Spleen (tissue), 11 donors: Measurements from ENCODE around the gene IMP4. TPM values are rescaled to one million over a fixed set of nuclear protein-coding genes. Genes with fewer than 3 reads are reported as not detected.

ENCODE experiments used
- DNase-seq: peaks from one replicate; pipeline ENCODE4 v3.0.0-alpha.2; 2020
- H3K27ac ChIP-seq, 8 donors: fragments of 200-600 bp; sonication (generic) in 7 of 8; 1 replicate in 4 of 8; 2 replicates in 4 of 8; pipeline versions ENCODE4 v1.5.0 to v1.8.0; 2016 to 2021; ENCODE audit warnings: inconsistent platforms in 4 of 8, mild to moderate bottlenecking in 4 of 8, moderate library complexity in 1 of 8
- H3K27me3 ChIP-seq, 7 donors: fragments of 200-600 bp; sonication (generic) in 6 of 7; replicated peaks in 1 of 7; 1 replicate in 4 of 7; 2 replicates in 3 of 7; pipeline versions ENCODE4 v1.5.0 to v1.8.0; 2016 to 2021; ENCODE audit warnings: inconsistent platforms in 3 of 7, mild to moderate bottlenecking in 1 of 7
- H3K36me3 ChIP-seq, 6 donors: fragments of 200-600 bp; sonication (generic) in 5 of 6; 1 replicate in 4 of 6; 2 replicates in 2 of 6; pipeline versions ENCODE4 v1.5.0 to v1.8.0; 2016 to 2021; ENCODE audit warnings: inconsistent platforms in 2 of 6
- H3K4me1 ChIP-seq, 6 donors: fragments of 200-600 bp; sonication (generic) in 5 of 6; 1 replicate in 3 of 6; 2 replicates in 3 of 6; pipeline versions ENCODE4 v1.5.0 to v1.8.0; 2016 to 2021; ENCODE audit warnings: inconsistent platforms in 3 of 6
- H3K4me3 ChIP-seq, 8 donors: fragments of 200-600 bp; sonication (generic) in 7 of 8; 1 replicate in 4 of 8; 2 replicates in 4 of 8; pipeline versions ENCODE4 v1.5.0 to v1.8.0; 2016 to 2021; ENCODE audit warnings: inconsistent platforms in 4 of 8, mild to moderate bottlenecking in 4 of 8, moderate library complexity in 2 of 8
- H3K9me3 ChIP-seq, 8 donors: fragments of 200-600 bp; sonication (generic) in 7 of 8; 1 replicate in 4 of 8; 2 replicates in 4 of 8; pipeline versions ENCODE4 v1.5.0 to v1.8.0; 2016 to 2021; ENCODE audit warnings: inconsistent platforms in 4 of 8
- CTCF ChIP-seq, 11 experiments: fragments of 200-600 bp in 7 of 11; fragments of 450-650 bp in 4 of 11; sonication (generic) in 4 of 11; IDR thresholded peaks in 8 of 11; conservative IDR thresholded peaks in 3 of 11; 1 replicate in 7 of 11; 2 replicates in 4 of 11; pipeline versions ENCODE4 v1.4.0 to v1.8.0; 2016 to 2021; ENCODE audit warnings: antibody characterized with exemption in 11 of 11, inconsistent platforms in 4 of 11, mild to moderate bottlenecking in 1 of 11
- POLR2A ChIP-seq, 3 donors: fragments of 450-650 bp; IDR thresholded peaks; one replicate each; pipeline ENCODE4 v1.5.1; 2017; ENCODE audit warnings: antibody characterized with exemption in 3 of 3, mild to moderate bottlenecking in 1 of 3
- POLR2AphosphoS5 ChIP-seq, 3 donors: sonication (generic); formaldehyde crosslinking; IDR thresholded peaks; one replicate each; pipeline ENCODE4 v1.5.1; 2017; ENCODE audit warnings: antibody characterized with exemption in 3 of 3
- WGBS, 5 donors: extraction: QIAGEN DNeasy Blood & Tissue Kit in 3 of 5; methylation state at CpG; one replicate each; pipeline versions ENCODE4 v1.1.5 to v1.1.7; 2013 to 2018; 5-methylcytosine and 5-hydroxymethylcytosine counted together
- intact Hi-C: fragments of 100-400 bp; cut with DNase I; formaldehyde crosslinking; loops from one replicate; pipeline ENCODE4 v1.15.0; 2023; ENCODE audit warnings: low total_unique reads
- polyA plus RNA-seq, 3 donors: library from polyadenylated mRNA; stranded (reverse); fragments of 200-250 nt; gene quantifications; one replicate each; pipeline ENCODE4 v1.2.1, GENCODE V29; 2013
- total RNA-seq, 7 donors: library from RNA; depleted of rRNA in 3 of 7; stranded (reverse); fragments of >200 nt in 3 of 7; fragmentation: NEBNext Ultra II Directional in 4 of 7; extraction: Animal tissue kit (Norgen Biotek cat#: 25700) in 4 of 7; gene quantifications; one replicate each; pipeline versions ENCODE4 v1.1.0 to v1.2.1, GENCODE V29; 2016 to 2021
- donor health status: healthy with polysubstance abuse.
- donor health status: DM: no; HTN: no; CAD: no; lungs with moderate emphysema.
- donor health status: DM: no; HTN: no; CAD: no.
- donor health status: Bipolar disorder and iron deficiency.
- donor health status: healthy.
- donor health status: DM: no; HTN: no; CAD: no.
- donor health status: DM: yes; HTN: yes; CAD: no.

IMP4 gene
- total and polyA plus RNA-seq, 10 donors = 50.2 to 85.0 (median 66.7) TPM

- WGBS, 5 donors = 91 to 96% (median 93%) methylated on average over 19 of the region's 19 CpGs
- Histone ChIP-seq H3K36me3 (peaks cover 0 to 80% (median 15%) of the 10 kb centered on the region in 6 donors), H3K9me3 (no peaks in the 10 kb centered on the region), H3K27ac (peak overlapping the region in 7 of 8 donors; percentile 10 to 98 (median 60)), H3K4me1 (peaks cover 18 to 100% (median 83%) of the 10 kb centered on the region in 6 donors), H3K4me3 (peak overlapping the region in 2 of 8 donors; percentile 98 to 100), H3K27me3 (no peaks in the 10 kb centered on the region)
- DNase-seq = no peak
- intact Hi-C loops = no loop called here
- no peak for TF ChIP-seq POLR2AphosphoS5 (IDR thresholded peaks at IDR 0.05)
- no peak for TF ChIP-seq CTCF (IDR thresholded peaks at IDR 0.05 in 8 of 11, conservative IDR thresholded peaks at IDR 0.05 in 3 of 11)
- no peak for TF ChIP-seq POLR2A (IDR thresholded peaks at IDR 0.05)
Observed at GRCh38 chr2:130375291-130376266, 32.9 kb downstream of the IMP4 start.

- H3K27me3 ChIP-seq = no peaks in the 10 kb centered on the region
- TF ChIP-seq POLR2A (IDR thresholded peaks at IDR 0.05) = no peak
- peak in 2 of 3 donors; percentile 38 to 43 for TF ChIP-seq POLR2AphosphoS5 (IDR thresholded peaks at IDR 0.05)
- TF ChIP-seq CTCF (IDR thresholded peaks at IDR 0.05 in 8 of 11, conservative IDR thresholded peaks at IDR 0.05 in 3 of 11) = peak in 1 of 11 experiments; percentile 22
- no peak for DNase-seq
- H3K27ac ChIP-seq = peak overlapping the region; percentile 11 to 98 (median 64)
- peak overlapping the region in 2 of 8 donors; percentile 9 to 42 for H3K4me3 ChIP-seq
- peaks cover 0 to 85% (median 15%) of the 10 kb centered on the region in 6 donors for H3K36me3 ChIP-seq
- WGBS, 5 donors = 52 to 65% (median 58%) methylated on average over 11 of the region's 11 CpGs
- H3K4me1 ChIP-seq = peaks cover 7 to 100% (median 82%) of the 10 kb centered on the region in 6 donors
- intact Hi-C loops = no loop called here
- no peaks in the 10 kb centered on the region for H3K9me3 ChIP-seq
Observed at GRCh38 chr2:130376433-130377293, 34.0 kb downstream of the IMP4 start.

GRCh38 chr2:130377491-130377890, 34.8 kb downstream of the IMP4 start:
- peaks cover 6 to 100% (median 80%) of the 10 kb centered on the region in 6 donors for H3K4me1 ChIP-seq
- peak overlapping the region in 1 of 8 donors; percentile 42 for H3K4me3 ChIP-seq
- H3K36me3 ChIP-seq = peaks cover 0 to 93% (median 15%) of the 10 kb centered on the region in 6 donors
- intact Hi-C loops = no loop called here
- no peak for DNase-seq
- H3K27ac ChIP-seq = peak overlapping the region in 5 of 8 donors; percentile 55 to 98 (median 95)
- WGBS, 5 donors = 84 to 97% (median 95%) methylated on average over 5 of the region's 5 CpGs
- no peak for TF ChIP-seq POLR2A (IDR thresholded peaks at IDR 0.05)
- TF ChIP-seq POLR2AphosphoS5 (IDR thresholded peaks at IDR 0.05) = no peak
- no peak for TF ChIP-seq CTCF (IDR thresholded peaks at IDR 0.05 in 8 of 11, conservative IDR thresholded peaks at IDR 0.05 in 3 of 11)
- no peaks in the 10 kb centered on the region for H3K9me3 ChIP-seq
- H3K27me3 ChIP-seq = no peaks in the 10 kb centered on the region
